Astrocyte of the cerebellum (primary cell): ENCODE data around the gene BBS9.

Source experiments
- DNase-seq: peaks from one replicate; pipeline ENCODE4 v3.0.0-alpha.2; 2011; ENCODE audit warnings: low read depth
- H3K4me3 ChIP-seq: 2 replicates; pipeline ENCODE4 v1.5.1; 2011; ENCODE audit warnings: mild to moderate bottlenecking, low read depth, low read length, moderate library complexity
- in situ Hi-C: cut with HindIII; loops from 2 replicates; pipeline ENCODE4 v1.10.0; 2017; ENCODE audit warnings: low sequenced_read_pairs
- TF ChIP-seq, protein P1 (sequence below): IDR thresholded peaks from 2 replicates; pipeline ENCODE4 v1.5.1; 2012; ENCODE audit warnings: low read length, low read depth, moderate library complexity, mild to moderate bottlenecking; ENCODE audit errors: missing control alignments

The BBS9 gene

DNA sequence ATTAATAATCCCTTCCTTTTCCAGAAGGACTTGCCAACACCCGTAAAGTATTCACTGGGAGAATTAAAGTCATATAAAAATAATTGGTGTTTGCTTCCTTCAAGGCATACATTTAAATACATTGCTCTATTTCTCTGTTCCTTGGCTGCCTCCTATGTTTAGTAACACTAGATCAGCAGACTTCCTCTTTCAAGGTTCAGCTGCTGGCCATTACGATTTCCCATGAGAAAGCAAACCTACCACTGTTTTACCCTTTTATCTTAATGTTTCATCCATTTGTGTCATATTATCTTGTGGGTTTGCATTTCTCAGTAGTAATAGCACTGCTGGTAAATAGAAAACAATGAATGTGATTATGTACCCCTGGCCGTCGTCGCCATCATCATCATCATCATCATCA, 462.1 kb downstream of the BBS9 start:
- in situ Hi-C loops = no loop called here
- TF ChIP-seq, protein P1, sequence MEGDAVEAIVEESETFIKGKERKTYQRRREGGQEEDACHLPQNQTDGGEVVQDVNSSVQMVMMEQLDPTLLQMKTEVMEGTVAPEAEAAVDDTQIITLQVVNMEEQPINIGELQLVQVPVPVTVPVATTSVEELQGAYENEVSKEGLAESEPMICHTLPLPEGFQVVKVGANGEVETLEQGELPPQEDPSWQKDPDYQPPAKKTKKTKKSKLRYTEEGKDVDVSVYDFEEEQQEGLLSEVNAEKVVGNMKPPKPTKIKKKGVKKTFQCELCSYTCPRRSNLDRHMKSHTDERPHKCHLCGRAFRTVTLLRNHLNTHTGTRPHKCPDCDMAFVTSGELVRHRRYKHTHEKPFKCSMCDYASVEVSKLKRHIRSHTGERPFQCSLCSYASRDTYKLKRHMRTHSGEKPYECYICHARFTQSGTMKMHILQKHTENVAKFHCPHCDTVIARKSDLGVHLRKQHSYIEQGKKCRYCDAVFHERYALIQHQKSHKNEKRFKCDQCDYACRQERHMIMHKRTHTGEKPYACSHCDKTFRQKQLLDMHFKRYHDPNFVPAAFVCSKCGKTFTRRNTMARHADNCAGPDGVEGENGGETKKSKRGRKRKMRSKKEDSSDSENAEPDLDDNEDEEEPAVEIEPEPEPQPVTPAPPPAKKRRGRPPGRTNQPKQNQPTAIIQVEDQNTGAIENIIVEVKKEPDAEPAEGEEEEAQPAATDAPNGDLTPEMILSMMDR = no peak
- no peak overlapping the region for H3K4me3 ChIP-seq
- DNase-seq = no peak

DNA sequence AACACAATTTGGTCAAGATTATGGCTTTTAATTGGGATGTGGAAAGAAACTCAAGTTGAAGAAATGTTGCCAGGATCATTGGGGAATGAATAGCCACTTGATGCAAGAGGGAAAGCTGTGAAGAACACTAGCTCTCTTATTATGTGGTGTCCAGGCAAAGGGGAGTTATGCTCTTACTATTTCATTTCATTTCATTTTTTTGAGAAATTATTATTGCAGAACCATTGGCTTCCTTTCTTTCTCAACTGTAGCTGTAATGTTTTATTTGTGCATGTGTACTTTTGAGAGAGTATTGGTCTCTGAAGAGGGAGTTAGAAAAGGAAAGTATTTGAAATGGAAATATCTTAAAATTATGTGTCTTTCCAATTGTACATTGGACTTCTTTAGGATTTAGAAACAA, 463.4 kb downstream of the BBS9 start:
- TF ChIP-seq, protein P1 = no peak
- in situ Hi-C loops = no loop called here
- no peak overlapping the region for H3K4me3 ChIP-seq
- DNase-seq = no peak

DNA sequence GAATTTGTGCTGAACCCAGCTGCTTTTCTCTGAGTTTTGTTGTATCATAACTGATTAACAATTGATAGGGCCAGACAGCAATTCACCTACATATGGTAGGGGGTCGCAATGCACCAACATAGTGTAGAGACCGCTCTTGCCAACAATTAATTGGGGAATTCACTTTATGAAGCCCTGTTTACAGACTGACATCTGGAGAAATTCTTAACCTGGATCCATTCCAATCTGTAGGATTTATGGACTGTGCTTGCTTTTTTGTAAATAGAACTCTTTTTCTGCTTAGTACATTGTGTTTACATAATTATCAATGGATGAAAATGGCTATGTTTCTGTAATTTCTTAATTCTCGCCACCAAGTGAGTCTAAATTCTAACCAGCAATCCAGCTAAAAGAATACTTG, 464.2 kb downstream of the BBS9 start:
- TF ChIP-seq, protein P1 = no peak
- no peak overlapping the region for H3K4me3 ChIP-seq
- no peak for DNase-seq
- in situ Hi-C loops = no loop called here

DNA sequence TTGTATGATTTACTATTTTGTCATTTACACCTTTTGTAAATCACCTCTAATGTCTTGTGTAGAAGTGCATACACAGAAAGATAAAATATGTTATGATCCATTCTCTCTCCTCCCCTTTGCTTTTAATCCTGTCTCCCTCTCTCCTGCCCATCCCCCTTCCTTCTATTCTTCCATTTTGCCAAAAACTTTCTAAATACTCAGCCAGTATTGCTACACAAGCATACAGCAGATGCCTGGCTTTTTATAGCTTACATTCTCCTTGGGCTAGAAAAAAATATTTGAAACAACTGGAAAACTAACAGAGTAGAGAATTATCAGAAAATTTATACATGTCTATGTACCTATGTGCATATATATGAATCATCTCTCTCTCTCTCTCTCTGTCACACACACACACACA, 467.3 kb downstream of the BBS9 start:
- DNase-seq = no peak
- TF ChIP-seq, protein P1 = no peak
- in situ Hi-C loops = no loop called here
- no peak overlapping the region for H3K4me3 ChIP-seq

DNA sequence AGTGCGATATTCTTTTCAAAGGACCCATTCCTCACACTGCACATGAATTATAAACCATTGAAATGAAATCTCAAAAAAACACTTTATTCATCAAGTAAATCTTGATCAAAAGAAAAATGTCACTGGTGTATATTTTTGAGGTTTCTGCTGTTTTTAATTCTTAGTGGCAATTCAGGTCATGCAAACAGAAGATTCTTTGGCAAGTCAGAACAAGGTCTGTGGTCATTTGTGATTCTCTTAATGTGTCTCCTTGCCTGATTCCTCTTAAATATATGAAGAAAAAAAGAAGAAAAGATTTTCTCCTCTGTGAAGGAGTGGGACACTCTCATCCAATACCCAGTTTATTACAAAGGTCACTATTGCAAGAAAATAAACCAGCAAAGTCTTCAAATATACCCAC, 467.8 kb downstream of the BBS9 start:
- TF ChIP-seq, protein P1 = no peak
- no peak for DNase-seq
- no peak overlapping the region for H3K4me3 ChIP-seq
- in situ Hi-C loops = no loop called here

DNA sequence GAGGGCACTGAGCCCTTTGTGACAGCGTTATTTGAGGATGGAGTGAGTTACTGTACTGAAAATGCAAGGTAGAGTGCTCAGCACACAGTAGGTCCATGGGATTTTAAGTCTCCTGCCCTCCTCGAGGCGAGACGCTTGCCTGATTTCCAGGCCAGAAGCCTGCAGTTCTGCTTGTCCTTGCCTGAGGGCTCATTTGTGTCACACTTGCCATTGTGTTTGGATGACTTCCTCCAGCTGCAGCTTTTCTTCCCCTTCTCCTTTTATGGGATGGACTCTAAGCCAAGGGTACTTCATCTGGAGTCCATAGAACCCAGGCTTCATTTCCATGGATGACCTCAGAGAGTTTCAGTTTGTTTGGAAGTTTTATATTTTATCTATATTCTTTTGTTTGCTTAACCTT, 471.7 kb downstream of the BBS9 start:
- TF ChIP-seq, protein P1 = no peak
- DNase-seq = no peak
- no peak overlapping the region for H3K4me3 ChIP-seq
- in situ Hi-C loops = no loop called here

DNA sequence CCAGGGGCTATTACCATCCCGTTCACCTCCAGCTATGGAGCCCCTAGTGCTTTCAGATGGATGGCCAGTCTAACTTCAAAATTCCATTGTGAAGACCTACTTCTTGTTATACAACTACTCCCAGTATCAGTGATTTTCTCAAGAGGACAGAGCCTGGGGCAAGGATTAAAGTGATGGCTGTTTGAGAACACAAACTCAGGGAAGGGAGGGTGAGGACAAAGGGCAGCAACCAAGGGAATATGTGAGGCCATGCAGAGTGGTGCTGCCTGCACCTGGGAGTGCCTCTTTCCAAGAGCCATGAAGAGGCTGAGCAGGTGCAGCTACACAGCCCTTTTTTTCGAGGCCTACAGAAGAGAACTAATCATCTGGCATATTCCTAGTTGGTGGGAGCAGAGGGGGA, 472.5 kb downstream of the BBS9 start:
- DNase-seq = no peak
- TF ChIP-seq, protein P1 = no peak
- in situ Hi-C loops = no loop called here
- H3K4me3 ChIP-seq = no peak overlapping the region
